KMS-11 (cell line): ENCODE results near the gene BCAR3.

Experiments
- H2AFZ ChIP-seq: fragments of 200-600 bp; sonication (generic); 2 replicates; pipeline ENCODE4 v1.6.1; 2016; ENCODE audit warnings: antibody characterized with exemption, mixed run types, low read depth
- H3K27ac ChIP-seq: fragments of 200-600 bp; sonication (generic); 2 replicates; pipeline ENCODE4 v1.6.1; 2016; ENCODE audit warnings: mild to moderate bottlenecking, mixed run types
- H3K27me3 ChIP-seq: fragments of 200-600 bp; sonication (generic); 2 replicates; pipeline ENCODE4 v1.6.1; 2017; ENCODE audit warnings: mild to moderate bottlenecking, low read depth, mixed run types, moderate library complexity; ENCODE audit not compliant: insufficient read depth
- H3K36me3 ChIP-seq: fragments of 200-600 bp; sonication (generic); 2 replicates; pipeline ENCODE4 v1.6.1; 2017; ENCODE audit warnings: mild to moderate bottlenecking, mixed run types; ENCODE audit not compliant: insufficient read depth
- H3K4me1 ChIP-seq: fragments of 200-600 bp; sonication (generic); 2 replicates; pipeline ENCODE4 v1.6.1; 2016; ENCODE audit warnings: mild to moderate bottlenecking, low read depth, mixed run types; ENCODE audit not compliant: poor library complexity, severe bottlenecking
- H3K4me2 ChIP-seq: fragments of 200-600 bp; sonication (generic); 2 replicates; pipeline ENCODE4 v1.7.0; 2016; ENCODE audit warnings: mild to moderate bottlenecking, mixed run types
- H3K4me3 ChIP-seq: fragments of 200-600 bp; sonication (generic); IDR thresholded peaks from 2 replicates; pipeline ENCODE4 v1.6.1; 2017; ENCODE audit warnings: low read depth, low read length, mixed read lengths; ENCODE audit not compliant: insufficient read depth
- H3K79me2 ChIP-seq: fragments of 200-600 bp; sonication (generic); 2 replicates; pipeline ENCODE4 v1.6.1; 2016; ENCODE audit warnings: low read depth, mixed run types; ENCODE audit not compliant: insufficient read depth
- H3K9ac ChIP-seq: fragments of 200-600 bp; sonication (generic); 2 replicates; pipeline ENCODE4 v1.6.1; 2016; ENCODE audit warnings: mild to moderate bottlenecking, mixed run types
- H4K20me1 ChIP-seq: fragments of 200-600 bp; sonication (generic); 2 replicates; pipeline ENCODE4 v1.6.1; 2016; ENCODE audit warnings: mild to moderate bottlenecking, mixed run types; ENCODE audit not compliant: insufficient read depth
- CTCF ChIP-seq: fragments of 200-600 bp; sonication (generic); conservative IDR thresholded peaks from 2 replicates; pipeline ENCODE4 v1.6.1; 2017; ENCODE audit warnings: low read depth, mild to moderate bottlenecking, antibody characterized with exemption, low read length, moderate library complexity, mixed read lengths

Gene BCAR3

DNA sequence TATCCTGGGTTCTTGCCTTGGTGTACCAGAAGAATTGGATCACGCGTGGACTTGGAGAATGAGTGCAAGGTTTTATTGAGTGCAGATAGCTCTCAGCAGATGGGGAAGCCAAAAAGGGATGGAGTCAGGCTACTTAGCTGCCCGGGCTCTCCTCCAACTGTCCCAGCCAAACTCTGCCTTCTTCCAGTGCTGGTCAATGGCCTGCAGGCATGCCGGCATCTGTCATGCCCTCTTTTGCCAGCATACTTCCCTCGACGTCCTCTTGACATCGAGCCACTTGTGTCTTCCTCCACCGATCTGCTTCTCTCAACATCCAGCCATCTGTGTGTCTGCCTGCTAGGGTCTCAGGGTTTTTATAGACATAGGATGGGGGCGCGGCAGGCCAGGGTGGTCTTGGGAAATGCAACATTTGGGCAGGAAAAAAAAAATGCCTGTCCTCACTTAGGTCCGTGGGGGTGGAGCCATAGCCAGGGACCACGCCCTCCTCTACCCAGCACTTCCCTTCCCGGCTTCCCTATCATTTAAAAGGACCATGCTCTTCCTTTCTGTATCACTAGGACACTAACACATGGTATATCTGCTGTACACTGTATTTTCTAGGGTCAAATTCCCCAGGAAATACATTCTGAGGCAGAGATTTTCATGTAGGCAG, 47.0 kb upstream of the BCAR3 start:
- no peaks in the 10 kb centered on the region for H4K20me1 ChIP-seq
- no peak overlapping the region for H3K27ac ChIP-seq
- no peak overlapping the region for H3K4me2 ChIP-seq
- no peaks in the 10 kb centered on the region for H3K79me2 ChIP-seq
- no peaks in the 10 kb centered on the region for H3K27me3 ChIP-seq
- no peak for TF ChIP-seq CTCF
- no peak overlapping the region for H3K9ac ChIP-seq
- H3K4me1 ChIP-seq = no peaks in the 10 kb centered on the region
- no peak overlapping the region for H3K4me3 ChIP-seq
- no peaks in the 10 kb centered on the region for H3K36me3 ChIP-seq
- no peak overlapping the region for H2AFZ ChIP-seq

- no peaks in the 10 kb centered on the region for H3K27me3 ChIP-seq
- H2AFZ ChIP-seq = no peak overlapping the region
- H3K4me3 ChIP-seq = no peak overlapping the region
- H3K4me2 ChIP-seq = no peak overlapping the region
- H4K20me1 ChIP-seq = no peaks in the 10 kb centered on the region
- no peak overlapping the region for H3K27ac ChIP-seq
- H3K4me1 ChIP-seq = no peaks in the 10 kb centered on the region
- H3K36me3 ChIP-seq = no peaks in the 10 kb centered on the region
- TF ChIP-seq CTCF = no peak
- H3K9ac ChIP-seq = no peak overlapping the region
- H3K79me2 ChIP-seq = no peaks in the 10 kb centered on the region
Measured at GRCh38 chr1:93723733-93724270, 42.2 kb upstream of the BCAR3 start.

- peaks cover 2% of the 10 kb centered on the region for H3K4me1 ChIP-seq
- no peaks in the 10 kb centered on the region for H3K27me3 ChIP-seq
- no peak for TF ChIP-seq CTCF
- H3K36me3 ChIP-seq = no peaks in the 10 kb centered on the region
- H3K4me2 ChIP-seq = no peak overlapping the region
- no peak overlapping the region for H3K9ac ChIP-seq
- H2AFZ ChIP-seq = no peak overlapping the region
- H4K20me1 ChIP-seq = no peaks in the 10 kb centered on the region
- H3K79me2 ChIP-seq = no peaks in the 10 kb centered on the region
- no peak overlapping the region for H3K27ac ChIP-seq
- H3K4me3 ChIP-seq = no peak overlapping the region
Measured at GRCh38 chr1:93723110-93723509, 41.5 kb upstream of the BCAR3 start.

- H3K27me3 ChIP-seq = no peaks in the 10 kb centered on the region
- H3K9ac ChIP-seq = no peak overlapping the region
- H3K27ac ChIP-seq = no peak overlapping the region
- no peak overlapping the region for H2AFZ ChIP-seq
- H3K4me3 ChIP-seq = no peak overlapping the region
- peaks cover 10% of the 10 kb centered on the region for H3K4me1 ChIP-seq
- TF ChIP-seq CTCF = no peak
- no peaks in the 10 kb centered on the region for H3K79me2 ChIP-seq
- no peak overlapping the region for H3K4me2 ChIP-seq
- H3K36me3 ChIP-seq = no peaks in the 10 kb centered on the region
- no peaks in the 10 kb centered on the region for H4K20me1 ChIP-seq
Measured at GRCh38 chr1:93722081-93723031, 40.7 kb upstream of the BCAR3 start.
